ENCODE results near the gene CTIF. TPM values are rescaled to one million over a fixed set of nuclear protein-coding genes. Genes with fewer than 3 reads are reported as not detected.
"Not testable (repeated sequence)": the region's sequence is repeated elsewhere in the genome, so short reads cannot be mapped to it uniquely, and the experiment has no call there.

CTIF gene
- total RNA-seq, 1 donor: 86.4 TPM

- H3K4me3 ChIP-seq (ENCODE audit: low read depth, low read length): no peak overlapping the region
- no peak for TF ChIP-seq CTCF (IDR thresholded peaks at IDR 0.05; ENCODE audit: insufficient read depth, low read depth, low read length)
- DNase-seq (ENCODE audit: low read depth): peak; percentile 70
Measured at GRCh38 chr18:48806551-48807261, 267.9 kb downstream of the CTIF start.

- DNase-seq (ENCODE audit: low read depth): no peak
- no peak overlapping the region for H3K4me3 ChIP-seq (ENCODE audit: low read depth, low read length)
- TF ChIP-seq CTCF (IDR thresholded peaks at IDR 0.05; ENCODE audit: insufficient read depth, low read depth, low read length): no peak
Measured at GRCh38 chr18:48808476-48808875, 269.6 kb downstream of the CTIF start.

GRCh38 chr18:48809365-48809764 lies 270.5 kb downstream of the CTIF start:
- TF ChIP-seq CTCF (IDR thresholded peaks at IDR 0.05; ENCODE audit: insufficient read depth, low read depth, low read length): no peak

GRCh38 chr18:48810805-48811204 lies 272.0 kb downstream of the CTIF start:
- no peak for TF ChIP-seq CTCF (IDR thresholded peaks at IDR 0.05; ENCODE audit: insufficient read depth, low read depth, low read length)
- no peak overlapping the region for H3K4me3 ChIP-seq (ENCODE audit: low read depth, low read length)
- peak; percentile 76 for DNase-seq (ENCODE audit: low read depth)

More at GRCh38 chr18:48809365-48809764, 270.5 kb downstream of the CTIF start:
- no peak overlapping the region for H3K4me3 ChIP-seq (ENCODE audit: low read depth, low read length)
- DNase-seq (ENCODE audit: low read depth): no peak

GRCh38 chr18:48811401-48811800 lies 272.6 kb downstream of the CTIF start:
- H3K4me3 ChIP-seq (ENCODE audit: low read depth, low read length): no peak overlapping the region
- TF ChIP-seq CTCF (IDR thresholded peaks at IDR 0.05; ENCODE audit: insufficient read depth, low read depth, low read length): no peak
- DNase-seq (ENCODE audit: low read depth): no peak

- not testable (repeated sequence) for DNase-seq (ENCODE audit: low read depth); H3K4me3 ChIP-seq (ENCODE audit: low read depth, low read length)
Measured at GRCh38 chr18:48811977-48812451, 273.2 kb downstream of the CTIF start.

- TF ChIP-seq CTCF (IDR thresholded peaks at IDR 0.05; ENCODE audit: insufficient read depth, low read depth, low read length): no peak
- no peak for DNase-seq (ENCODE audit: low read depth)
Measured at GRCh38 chr18:48813321-48813720, 274.5 kb downstream of the CTIF start.

More at GRCh38 chr18:48813321-48813720, 274.5 kb downstream of the CTIF start:
- H3K4me3 ChIP-seq (ENCODE audit: low read depth, low read length): no peak overlapping the region

Measured in fibroblast of villous mesenchyme (primary cell).